Measurements from ENCODE around the gene DNAH1. TPM values are rescaled to one million over a fixed set of nuclear protein-coding genes. Genes with fewer than 3 reads are reported as not detected.
A peak's percentile ranks its signal among the peaks of the same experiment; 100 is the strongest.

DNAH1 gene
- total and polyA plus RNA-seq, 2 of the 13 experiments (the other 11 are each of a cell fraction or from before 2014, with no cell fraction given) = 0.64 to 3.5 TPM

GRCh38 chr3:52289747-52290595 lies 26.1 kb upstream of the DNAH1 start (continued):
- TF ChIP-seq, protein P1, sequence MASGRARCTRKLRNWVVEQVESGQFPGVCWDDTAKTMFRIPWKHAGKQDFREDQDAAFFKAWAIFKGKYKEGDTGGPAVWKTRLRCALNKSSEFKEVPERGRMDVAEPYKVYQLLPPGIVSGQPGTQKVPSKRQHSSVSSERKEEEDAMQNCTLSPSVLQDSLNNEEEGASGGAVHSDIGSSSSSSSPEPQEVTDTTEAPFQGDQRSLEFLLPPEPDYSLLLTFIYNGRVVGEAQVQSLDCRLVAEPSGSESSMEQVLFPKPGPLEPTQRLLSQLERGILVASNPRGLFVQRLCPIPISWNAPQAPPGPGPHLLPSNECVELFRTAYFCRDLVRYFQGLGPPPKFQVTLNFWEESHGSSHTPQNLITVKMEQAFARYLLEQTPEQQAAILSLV (CRISPR knock-in tag; IDR thresholded peaks at IDR 0.05; ENCODE audit: borderline replicate concordance) = no peak; the same call in 1 of the 2 replicates
- TF ChIP-seq, protein P2, sequence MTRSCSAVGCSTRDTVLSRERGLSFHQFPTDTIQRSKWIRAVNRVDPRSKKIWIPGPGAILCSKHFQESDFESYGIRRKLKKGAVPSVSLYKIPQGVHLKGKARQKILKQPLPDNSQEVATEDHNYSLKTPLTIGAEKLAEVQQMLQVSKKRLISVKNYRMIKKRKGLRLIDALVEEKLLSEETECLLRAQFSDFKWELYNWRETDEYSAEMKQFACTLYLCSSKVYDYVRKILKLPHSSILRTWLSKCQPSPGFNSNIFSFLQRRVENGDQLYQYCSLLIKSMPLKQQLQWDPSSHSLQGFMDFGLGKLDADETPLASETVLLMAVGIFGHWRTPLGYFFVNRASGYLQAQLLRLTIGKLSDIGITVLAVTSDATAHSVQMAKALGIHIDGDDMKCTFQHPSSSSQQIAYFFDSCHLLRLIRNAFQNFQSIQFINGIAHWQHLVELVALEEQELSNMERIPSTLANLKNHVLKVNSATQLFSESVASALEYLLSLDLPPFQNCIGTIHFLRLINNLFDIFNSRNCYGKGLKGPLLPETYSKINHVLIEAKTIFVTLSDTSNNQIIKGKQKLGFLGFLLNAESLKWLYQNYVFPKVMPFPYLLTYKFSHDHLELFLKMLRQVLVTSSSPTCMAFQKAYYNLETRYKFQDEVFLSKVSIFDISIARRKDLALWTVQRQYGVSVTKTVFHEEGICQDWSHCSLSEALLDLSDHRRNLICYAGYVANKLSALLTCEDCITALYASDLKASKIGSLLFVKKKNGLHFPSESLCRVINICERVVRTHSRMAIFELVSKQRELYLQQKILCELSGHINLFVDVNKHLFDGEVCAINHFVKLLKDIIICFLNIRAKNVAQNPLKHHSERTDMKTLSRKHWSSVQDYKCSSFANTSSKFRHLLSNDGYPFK (CRISPR knock-in tag; IDR thresholded peaks at IDR 0.05; ENCODE audit: borderline replicate concordance) = peak; percentile 90
- TF ChIP-seq RXRA (CRISPR knock-in tag; IDR thresholded peaks at IDR 0.05) (peak; percentile 74), HIC2 (CRISPR knock-in tag; IDR thresholded peaks at IDR 0.05; ENCODE audit: low read depth) (no peak), SOX5 (CRISPR knock-in tag; IDR thresholded peaks at IDR 0.05; ENCODE audit: borderline replicate concordance) (peak; percentile 86), PAF1 (CRISPR knock-in tag; IDR thresholded peaks at IDR 0.05) (no peak), ZNF710 (CRISPR knock-in tag; IDR thresholded peaks at IDR 0.05; ENCODE audit: borderline replicate concordance) (no peak), ZNF142 (CRISPR knock-in tag; IDR thresholded peaks at IDR 0.05) (0 out of 2 replicates have a peak, but pooled peaks have one; percentile 17), NFKBIZ (CRISPR knock-in tag; IDR thresholded peaks at IDR 0.05) (no peak), IKZF1 (IDR thresholded peaks at IDR 0.05) (no peak), AHR (CRISPR knock-in tag; IDR thresholded peaks at IDR 0.05) (no peak), ONECUT2 (CRISPR knock-in tag; IDR thresholded peaks at IDR 0.05) (peak; percentile 54; the same call in 1 of the 2 replicates), ZNF569 (CRISPR knock-in tag; IDR thresholded peaks at IDR 0.05; ENCODE audit: borderline replicate concordance) (no peak), ZNF792 (CRISPR knock-in tag; IDR thresholded peaks at IDR 0.05) (peak; percentile 17)
